GM12864 (cell line): ENCODE results near the gene TMX4.

Source experiments
- DNase-seq: peaks from one replicate; pipeline ENCODE4 v3.0.0-alpha.2; 2011; ENCODE audit warnings: low read depth
- H3K4me3 ChIP-seq: 2 replicates; pipeline ENCODE4 v1.5.1; 2011; ENCODE audit warnings: mild to moderate bottlenecking, low read depth, low read length, control low read depth
- TF ChIP-seq, protein P1 (sequence below): IDR thresholded peaks from 2 replicates; pipeline ENCODE4 v1.5.1; 2011; ENCODE audit warnings: low read depth, mild to moderate bottlenecking, moderate library complexity, low read length, control low read depth, inconsistent platforms; ENCODE audit errors: missing control alignments

TMX4 gene

DNA sequence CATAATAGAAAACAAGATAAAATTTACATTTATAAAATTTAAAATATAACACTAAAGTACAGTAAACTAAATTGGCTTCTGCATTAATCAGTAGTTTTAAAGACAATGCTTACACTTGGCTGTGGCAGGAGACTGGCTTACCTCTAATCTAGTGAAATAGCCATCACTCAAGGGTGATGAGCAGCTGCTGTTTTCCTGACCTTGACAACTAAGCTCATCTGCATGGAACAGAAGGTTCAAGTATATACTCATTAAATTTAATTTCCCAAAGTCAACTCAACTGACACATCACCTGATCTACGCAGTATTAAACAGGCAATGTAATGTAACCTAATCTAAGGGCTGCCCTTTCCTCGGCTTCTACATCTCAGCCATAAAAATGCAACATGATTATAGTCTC, 14.5 kb downstream of the TMX4 start:
- no peak for DNase-seq
- no peak overlapping the region for H3K4me3 ChIP-seq
- TF ChIP-seq, protein P1, sequence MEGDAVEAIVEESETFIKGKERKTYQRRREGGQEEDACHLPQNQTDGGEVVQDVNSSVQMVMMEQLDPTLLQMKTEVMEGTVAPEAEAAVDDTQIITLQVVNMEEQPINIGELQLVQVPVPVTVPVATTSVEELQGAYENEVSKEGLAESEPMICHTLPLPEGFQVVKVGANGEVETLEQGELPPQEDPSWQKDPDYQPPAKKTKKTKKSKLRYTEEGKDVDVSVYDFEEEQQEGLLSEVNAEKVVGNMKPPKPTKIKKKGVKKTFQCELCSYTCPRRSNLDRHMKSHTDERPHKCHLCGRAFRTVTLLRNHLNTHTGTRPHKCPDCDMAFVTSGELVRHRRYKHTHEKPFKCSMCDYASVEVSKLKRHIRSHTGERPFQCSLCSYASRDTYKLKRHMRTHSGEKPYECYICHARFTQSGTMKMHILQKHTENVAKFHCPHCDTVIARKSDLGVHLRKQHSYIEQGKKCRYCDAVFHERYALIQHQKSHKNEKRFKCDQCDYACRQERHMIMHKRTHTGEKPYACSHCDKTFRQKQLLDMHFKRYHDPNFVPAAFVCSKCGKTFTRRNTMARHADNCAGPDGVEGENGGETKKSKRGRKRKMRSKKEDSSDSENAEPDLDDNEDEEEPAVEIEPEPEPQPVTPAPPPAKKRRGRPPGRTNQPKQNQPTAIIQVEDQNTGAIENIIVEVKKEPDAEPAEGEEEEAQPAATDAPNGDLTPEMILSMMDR, result no peak

- TF ChIP-seq, protein P1, result no peak
- no peak overlapping the region for H3K4me3 ChIP-seq
- DNase-seq, result no peak
Observed at GRCh38 chr20:8002056-8002455, 17.5 kb downstream of the TMX4 start.

- no peak overlapping the region for H3K4me3 ChIP-seq
- DNase-seq, result no peak
- TF ChIP-seq, protein P1, result no peak
Observed at GRCh38 chr20:8000796-8001195, 18.8 kb downstream of the TMX4 start.

GRCh38 chr20:7996898-7997297, 22.7 kb downstream of the TMX4 start:
- TF ChIP-seq, protein P1, result no peak
- no peak for DNase-seq
- H3K4me3 ChIP-seq, result no peak overlapping the region

- H3K4me3 ChIP-seq, result no peak overlapping the region
- DNase-seq, result no peak
- TF ChIP-seq, protein P1, result no peak
Observed at GRCh38 chr20:7994809-7995208, 24.8 kb downstream of the TMX4 start.

DNA sequence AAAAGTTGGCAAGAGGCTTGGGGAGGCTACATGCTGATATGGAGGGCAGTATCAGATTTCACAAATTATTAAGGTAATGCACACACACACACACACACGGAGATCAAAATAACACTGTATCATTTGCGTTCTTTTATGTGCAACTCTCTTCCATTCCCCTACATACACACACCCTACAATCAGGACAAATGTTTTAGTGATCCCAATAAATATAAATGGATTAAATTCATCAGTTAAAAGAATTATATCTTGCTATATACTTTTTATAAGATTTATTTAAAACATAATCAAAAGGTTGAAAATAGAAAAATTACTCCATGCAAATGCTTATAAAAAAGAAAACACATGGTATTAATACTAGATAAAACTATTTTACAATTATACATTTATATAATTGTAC, 25.9 kb downstream of the TMX4 start:
- no peak overlapping the region for H3K4me3 ChIP-seq
- TF ChIP-seq, protein P1, result no peak
- DNase-seq, result no peak

GRCh38 chr20:7993238-7993637, 26.3 kb downstream of the TMX4 start:
- TF ChIP-seq, protein P1, result no peak
- H3K4me3 ChIP-seq, result no peak overlapping the region

More at GRCh38 chr20:7993238-7993637, 26.3 kb downstream of the TMX4 start:
- no peak for DNase-seq
